B cell (primary cell): ENCODE data around the gene JAG2.

Experiments used
- CTCF ChIP-seq: fragments of 200-600 bp; IDR thresholded peaks from one replicate; pipeline ENCODE4 v1.8.0; 2022; ENCODE audit warnings: antibody characterized with exemption, mild to moderate bottlenecking
- EZH2 ChIP-seq: IDR thresholded peaks from 2 replicates; pipeline ENCODE4 v1.6.1; 2012; ENCODE audit warnings: borderline replicate concordance, low read depth, mild to moderate bottlenecking, moderate library complexity, low read length; ENCODE audit not compliant: insufficient read depth, poor library complexity, severe bottlenecking

- TF ChIP-seq CTCF (no peak), EZH2 (no peak)
Observed at GRCh38 chr14:105181549-105182295, 13.1 kb upstream of the JAG2 start.
